HepG2 (cell line): Measurements from ENCODE around the gene TWNK. TPM values are rescaled to one million over a fixed set of nuclear protein-coding genes. Genes with fewer than 3 reads are reported as not detected.

Source experiments
- CHD2 ChIP-seq: IDR thresholded peaks from 2 replicates; pipeline ENCODE4 v1.6.1; 2011; ENCODE audit warnings: low read depth, low read length, improper control_type of control experiment
- HMGXB3 ChIP-seq: sonication (generic); formaldehyde crosslinking; IDR thresholded peaks from 2 replicates; pipeline ENCODE4 v1.4.0; 2020; ENCODE audit warnings: missing genetic modification reagents, borderline replicate concordance
- HNRNPL ChIP-seq: fragments of 200-400 bp; formaldehyde crosslinking; IDR thresholded peaks from 2 replicates; pipeline ENCODE4 v1.6.1; 2017; ENCODE audit warnings: mild to moderate bottlenecking, low read depth, low read length
- NCOA1 ChIP-seq: sonication (generic); formaldehyde crosslinking; IDR thresholded peaks from 2 replicates; pipeline ENCODE4 v1.9.0; 2021; ENCODE audit warnings: missing genetic modification reagents
- RFXANK ChIP-seq: IDR thresholded peaks from 2 replicates; pipeline ENCODE4 v1.6.1; 2016
- SMAD1 ChIP-seq: sonication (generic); formaldehyde crosslinking; IDR thresholded peaks from 2 replicates; pipeline ENCODE4 v1.4.0; 2020; ENCODE audit warnings: missing genetic modification reagents, low read depth, mild to moderate bottlenecking, borderline replicate concordance
- SMARCE1 ChIP-seq: fragments of 450-650 bp; IDR thresholded peaks from 2 replicates; pipeline ENCODE4 v1.6.1; 2017; ENCODE audit warnings: borderline replicate concordance
- ZBTB3 ChIP-seq: sonication (generic); formaldehyde crosslinking; IDR thresholded peaks from 2 replicates; pipeline ENCODE4 v1.4.0; 2020; ENCODE audit warnings: low read depth, mild to moderate bottlenecking, moderate library complexity, missing genetic modification reagents, borderline replicate concordance
- ZMAT3 ChIP-seq: sonication (generic); formaldehyde crosslinking; conservative IDR thresholded peaks from 2 replicates; pipeline ENCODE4 v1.7.0; 2021; ENCODE audit warnings: missing genetic modification reagents
- ZNF550 ChIP-seq: sonication (generic); formaldehyde crosslinking; IDR thresholded peaks from 2 replicates; pipeline ENCODE4 v1.4.0; 2020; ENCODE audit warnings: mild to moderate bottlenecking, missing genetic modification reagents, borderline replicate concordance
- ZNF660 ChIP-seq: sonication (generic); formaldehyde crosslinking; IDR thresholded peaks from 2 replicates; pipeline ENCODE4 v1.5.1; 2020; ENCODE audit warnings: mild to moderate bottlenecking, low read depth, missing genetic modification reagents, borderline replicate concordance
- ZNF747 ChIP-seq: sonication (generic); formaldehyde crosslinking; IDR thresholded peaks from 2 replicates; pipeline ENCODE4 v1.8.1; 2023; ENCODE audit warnings: missing genetic modification reagents, mild to moderate bottlenecking, borderline replicate concordance
- ZNF75D ChIP-seq: sonication (generic); formaldehyde crosslinking; IDR thresholded peaks from 2 replicates; pipeline ENCODE4 v1.8.1; 2023; ENCODE audit warnings: missing genetic modification reagents, mild to moderate bottlenecking, borderline replicate concordance
- polyA plus RNA-seq, 8 experiments: library from polyadenylated mRNA; depleted of rRNA in 3 of 8; stranded (reverse) in 7 of 8; unstranded in 1 of 8; fragments of >200 nt; fragmentation: Illumina TruSeq in 4 of 8; extraction: Trizol in 4 of 8; gene quantifications; 2 replicates each; pipeline versions ENCODE4 v1.2.1 to v1.2.3, GENCODE V29; 2011 to 2016; ENCODE audit warnings: low read depth in 4 of 8, missing spikeins in 1 of 8, mixed read lengths in 1 of 8; ENCODE audit not compliant: insufficient read depth in 1 of 8
- total RNA-seq, 5 experiments: library from RNA; depleted of rRNA; stranded (reverse); fragments of >200 nt; fragmentation: Illumina TruSeq; extraction: Trizol; gene quantifications; 2 replicates each; pipeline ENCODE4 v1.2.3, GENCODE V29; 2016; ENCODE audit warnings: low read depth in 1 of 5
- TF ChIP-seq, protein P1 (sequence below), 2 experiments: sonication (generic) in 1 of 2; formaldehyde crosslinking in 1 of 2; IDR thresholded peaks; 2 replicates each; pipeline versions ENCODE4 v1.4.0 to v1.6.1; 2016 to 2020; ENCODE audit warnings: borderline replicate concordance in 1 of 2, low read depth in 1 of 2, mild to moderate bottlenecking in 1 of 2, missing genetic modification reagents in 1 of 2
- TF ChIP-seq, protein P2 (sequence below): sonication (generic); formaldehyde crosslinking; IDR thresholded peaks from 2 replicates; pipeline ENCODE4 v1.9.0; 2021; ENCODE audit warnings: missing genetic modification reagents, borderline replicate concordance

TWNK gene
- total and polyA plus RNA-seq, 2 of the 13 experiments (the other 11 are each of a cell fraction or from before 2014, with no cell fraction given): 10.7 to 16.5 TPM

- TF ChIP-seq, protein P1, sequence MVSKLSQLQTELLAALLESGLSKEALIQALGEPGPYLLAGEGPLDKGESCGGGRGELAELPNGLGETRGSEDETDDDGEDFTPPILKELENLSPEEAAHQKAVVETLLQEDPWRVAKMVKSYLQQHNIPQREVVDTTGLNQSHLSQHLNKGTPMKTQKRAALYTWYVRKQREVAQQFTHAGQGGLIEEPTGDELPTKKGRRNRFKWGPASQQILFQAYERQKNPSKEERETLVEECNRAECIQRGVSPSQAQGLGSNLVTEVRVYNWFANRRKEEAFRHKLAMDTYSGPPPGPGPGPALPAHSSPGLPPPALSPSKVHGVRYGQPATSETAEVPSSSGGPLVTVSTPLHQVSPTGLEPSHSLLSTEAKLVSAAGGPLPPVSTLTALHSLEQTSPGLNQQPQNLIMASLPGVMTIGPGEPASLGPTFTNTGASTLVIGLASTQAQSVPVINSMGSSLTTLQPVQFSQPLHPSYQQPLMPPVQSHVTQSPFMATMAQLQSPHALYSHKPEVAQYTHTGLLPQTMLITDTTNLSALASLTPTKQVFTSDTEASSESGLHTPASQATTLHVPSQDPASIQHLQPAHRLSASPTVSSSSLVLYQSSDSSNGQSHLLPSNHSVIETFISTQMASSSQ (IDR thresholded peaks at IDR 0.05; ENCODE audit: low read depth): no peak
- TF ChIP-seq, protein P1 (CRISPR knock-in tag; IDR thresholded peaks at IDR 0.05; ENCODE audit: borderline replicate concordance): peak; percentile 68
- TF ChIP-seq NCOA1 (CRISPR knock-in tag) (no peak), ZNF75D (no peak), HNRNPL (peak; percentile 81), ZBTB3 (CRISPR knock-in tag) (no peak), SMARCE1 (no peak), ZNF660 (CRISPR knock-in tag) (no peak), SMAD1 (CRISPR knock-in tag) (no peak; the same call in 1 of the 2 replicates), ZNF550 (CRISPR knock-in tag) (no peak), ZNF747 (no peak; the same call in 1 of the 2 replicates), RFXANK (CRISPR knock-in tag) (no peak; the same call in 1 of the 2 replicates), CHD2 (no peak), HMGXB3 (CRISPR knock-in tag) (no peak), ZMAT3 (CRISPR knock-in tag) (no peak; the same call in none of the 2 replicates)
- TF ChIP-seq, protein P2, sequence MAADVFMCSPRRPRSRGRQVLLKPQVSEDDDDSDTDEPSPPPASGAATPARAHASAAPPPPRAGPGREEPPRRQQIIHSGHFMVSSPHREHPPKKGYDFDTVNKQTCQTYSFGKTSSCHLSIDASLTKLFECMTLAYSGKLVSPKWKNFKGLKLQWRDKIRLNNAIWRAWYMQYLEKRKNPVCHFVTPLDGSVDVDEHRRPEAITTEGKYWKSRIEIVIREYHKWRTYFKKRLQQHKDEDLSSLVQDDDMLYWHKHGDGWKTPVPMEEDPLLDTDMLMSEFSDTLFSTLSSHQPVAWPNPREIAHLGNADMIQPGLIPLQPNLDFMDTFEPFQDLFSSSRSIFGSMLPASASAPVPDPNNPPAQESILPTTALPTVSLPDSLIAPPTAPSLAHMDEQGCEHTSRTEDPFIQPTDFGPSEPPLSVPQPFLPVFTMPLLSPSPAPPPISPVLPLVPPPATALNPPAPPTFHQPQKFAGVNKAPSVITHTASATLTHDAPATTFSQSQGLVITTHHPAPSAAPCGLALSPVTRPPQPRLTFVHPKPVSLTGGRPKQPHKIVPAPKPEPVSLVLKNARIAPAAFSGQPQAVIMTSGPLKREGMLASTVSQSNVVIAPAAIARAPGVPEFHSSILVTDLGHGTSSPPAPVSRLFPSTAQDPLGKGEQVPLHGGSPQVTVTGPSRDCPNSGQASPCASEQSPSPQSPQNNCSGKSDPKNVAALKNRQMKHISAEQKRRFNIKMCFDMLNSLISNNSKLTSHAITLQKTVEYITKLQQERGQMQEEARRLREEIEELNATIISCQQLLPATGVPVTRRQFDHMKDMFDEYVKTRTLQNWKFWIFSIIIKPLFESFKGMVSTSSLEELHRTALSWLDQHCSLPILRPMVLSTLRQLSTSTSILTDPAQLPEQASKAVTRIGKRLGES (CRISPR knock-in tag): no peak
Measured at GRCh38 chr10:100998991-100999741, 11.8 kb downstream of the TWNK start (continued).
